Neutrophil (primary cell): ENCODE results near the gene ALOX5AP.
"Not testable (repeated sequence)": the region's sequence is repeated elsewhere in the genome, so short reads cannot be mapped to it uniquely, and the experiment has no call there.

ENCODE experiments used
- H3K27ac ChIP-seq: fragments of 200-600 bp; sonication (generic); 2 replicates; pipeline ENCODE4 v1.5.1; 2016; ENCODE audit warnings: mild to moderate bottlenecking, moderate library complexity
- H3K27me3 ChIP-seq: fragments of 200-600 bp; sonication (generic); 2 replicates; pipeline ENCODE4 v1.6.0; 2016; ENCODE audit warnings: mild to moderate bottlenecking
- H3K36me3 ChIP-seq: fragments of 200-600 bp; sonication (generic); 2 replicates; pipeline ENCODE4 v1.5.1; 2017
- H3K4me1 ChIP-seq, 2 experiments: fragments of 200-600 bp in 1 of 2; sonication (generic) in 1 of 2; 1 replicate in 1 of 2; 2 replicates in 1 of 2; pipeline versions ENCODE4 v1.5.1 to v1.6.1; 2013 to 2016; ENCODE audit warnings: low read depth in 1 of 2, low read length in 1 of 2, mild to moderate bottlenecking in 1 of 2, moderate library complexity in 1 of 2; ENCODE audit not compliant: control insufficient read depth in 1 of 2, insufficient read depth in 1 of 2
- H3K4me3 ChIP-seq, 2 experiments: fragments of 200-600 bp in 1 of 2; sonication (generic) in 1 of 2; 1 replicate in 1 of 2; 2 replicates in 1 of 2; pipeline ENCODE4 v1.5.1; 2013 to 2016; ENCODE audit warnings: low read depth in 1 of 2, low read length in 1 of 2, mild to moderate bottlenecking in 1 of 2, moderate library complexity in 1 of 2
- H3K9me3 ChIP-seq: fragments of 200-600 bp; sonication (generic); 2 replicates; pipeline ENCODE4 v1.5.1; 2016
- TF ChIP-seq, protein P1 (sequence below): fragments of 200-600 bp; sonication (generic); IDR thresholded peaks from 2 replicates; pipeline ENCODE4 v1.5.1; 2016; ENCODE audit warnings: antibody characterized with exemption

Gene ALOX5AP

DNA sequence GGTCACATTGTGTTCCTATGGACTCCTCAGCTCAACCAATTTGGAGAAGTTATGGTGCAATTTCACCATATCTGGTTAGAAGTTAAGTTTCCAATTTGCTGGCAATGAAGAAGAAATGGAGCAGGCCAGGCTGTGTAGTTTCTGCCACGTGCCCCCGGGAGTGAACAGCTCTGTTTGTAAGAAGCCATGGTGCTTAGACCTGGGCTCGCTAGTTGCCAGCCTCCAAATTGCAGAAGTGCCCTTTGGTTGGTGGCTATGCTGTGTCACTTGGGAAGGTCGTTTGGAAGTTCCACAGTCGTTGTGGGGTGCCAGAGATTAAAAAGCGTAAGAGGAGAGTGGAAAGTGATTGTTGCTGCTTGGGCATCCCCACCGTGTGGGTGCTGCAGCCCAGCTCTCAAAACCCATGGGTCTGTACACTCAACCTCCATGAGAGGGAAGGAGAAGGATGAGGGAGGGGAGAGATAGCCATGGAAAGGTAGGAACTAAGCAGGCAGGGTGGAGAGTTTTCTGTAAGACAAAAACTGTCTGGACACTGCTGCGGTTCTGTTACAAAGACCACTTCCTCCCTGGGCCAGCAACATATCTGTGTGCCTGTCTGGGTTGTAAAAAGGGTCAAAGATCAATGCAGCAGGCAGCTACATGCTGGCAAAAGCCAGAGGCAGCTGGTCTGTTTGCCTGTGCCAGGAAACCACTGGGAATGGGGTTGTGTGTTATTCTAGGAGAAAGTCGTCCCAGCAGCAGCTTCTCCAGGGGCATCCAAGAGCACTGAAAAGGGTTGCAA lies 10.8 kb downstream of the ALOX5AP start:
- Histone ChIP-seq H3K4me1 (peaks cover 95 to 100% of the 10 kb centered on the region in 2 experiments), H3K27me3 (no peaks in the 10 kb centered on the region), H3K9me3 (no peaks in the 10 kb centered on the region), H3K27ac (peak overlapping the region; percentile 94), H3K4me3 (peak overlapping the region; percentile 2 to 44), H3K36me3 (peaks cover 86% of the 10 kb centered on the region)
- TF ChIP-seq, protein P1, sequence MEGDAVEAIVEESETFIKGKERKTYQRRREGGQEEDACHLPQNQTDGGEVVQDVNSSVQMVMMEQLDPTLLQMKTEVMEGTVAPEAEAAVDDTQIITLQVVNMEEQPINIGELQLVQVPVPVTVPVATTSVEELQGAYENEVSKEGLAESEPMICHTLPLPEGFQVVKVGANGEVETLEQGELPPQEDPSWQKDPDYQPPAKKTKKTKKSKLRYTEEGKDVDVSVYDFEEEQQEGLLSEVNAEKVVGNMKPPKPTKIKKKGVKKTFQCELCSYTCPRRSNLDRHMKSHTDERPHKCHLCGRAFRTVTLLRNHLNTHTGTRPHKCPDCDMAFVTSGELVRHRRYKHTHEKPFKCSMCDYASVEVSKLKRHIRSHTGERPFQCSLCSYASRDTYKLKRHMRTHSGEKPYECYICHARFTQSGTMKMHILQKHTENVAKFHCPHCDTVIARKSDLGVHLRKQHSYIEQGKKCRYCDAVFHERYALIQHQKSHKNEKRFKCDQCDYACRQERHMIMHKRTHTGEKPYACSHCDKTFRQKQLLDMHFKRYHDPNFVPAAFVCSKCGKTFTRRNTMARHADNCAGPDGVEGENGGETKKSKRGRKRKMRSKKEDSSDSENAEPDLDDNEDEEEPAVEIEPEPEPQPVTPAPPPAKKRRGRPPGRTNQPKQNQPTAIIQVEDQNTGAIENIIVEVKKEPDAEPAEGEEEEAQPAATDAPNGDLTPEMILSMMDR = no peak

DNA sequence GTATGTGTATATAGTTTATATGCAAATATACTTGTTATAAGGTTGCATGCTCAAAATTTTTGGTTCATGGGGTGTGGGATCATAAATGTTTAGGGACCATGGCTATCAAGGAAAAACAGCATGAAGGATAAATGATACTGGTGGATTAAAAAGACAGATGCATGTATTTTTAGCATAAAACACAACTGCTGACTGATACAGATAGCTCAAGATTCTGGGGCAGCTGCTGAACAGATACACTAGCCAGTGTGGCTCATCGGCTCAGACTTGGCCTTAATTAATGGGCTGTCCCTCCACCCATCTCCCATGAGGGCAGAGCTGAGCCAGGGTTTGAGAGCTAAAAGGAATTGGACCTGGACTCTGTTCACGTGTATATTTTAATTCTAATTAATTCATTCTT lies 11.4 kb downstream of the ALOX5AP start:
- no peaks in the 10 kb centered on the region for H3K27me3 ChIP-seq
- peak overlapping the region; percentile 2 to 44 for H3K4me3 ChIP-seq
- H3K36me3 ChIP-seq = peaks cover 92% of the 10 kb centered on the region
- H3K27ac ChIP-seq = peak overlapping the region; percentile 94
- TF ChIP-seq, protein P1 = no peak
- peaks cover 88 to 95% of the 10 kb centered on the region in 2 experiments for H3K4me1 ChIP-seq
- no peaks in the 10 kb centered on the region for H3K9me3 ChIP-seq

DNA sequence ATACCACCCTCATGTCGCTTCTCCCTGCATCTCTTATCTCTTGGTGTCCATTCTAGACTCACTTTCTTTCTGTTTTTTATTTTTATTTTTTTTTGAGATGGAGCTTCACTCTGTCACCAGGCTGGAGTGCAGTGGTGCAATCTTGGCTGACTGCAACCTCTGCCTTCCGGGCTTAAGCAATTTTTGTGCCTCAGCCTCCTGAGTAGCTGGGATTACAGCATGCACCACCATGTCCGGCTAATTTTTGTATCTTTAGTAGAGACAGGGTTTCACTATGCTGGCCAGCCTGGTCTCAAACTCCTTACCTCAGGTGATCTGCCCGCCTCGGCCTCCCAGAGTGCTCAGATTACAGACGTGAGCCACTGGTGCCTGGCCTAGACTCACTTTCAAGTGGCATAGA lies 12.5 kb downstream of the ALOX5AP start:
- not testable (repeated sequence) for H3K27me3 ChIP-seq
- Histone ChIP-seq H3K4me1 (peaks cover 82 to 94% of the 10 kb centered on the region in 2 experiments), H3K36me3 (peaks cover 95% of the 10 kb centered on the region)

DNA sequence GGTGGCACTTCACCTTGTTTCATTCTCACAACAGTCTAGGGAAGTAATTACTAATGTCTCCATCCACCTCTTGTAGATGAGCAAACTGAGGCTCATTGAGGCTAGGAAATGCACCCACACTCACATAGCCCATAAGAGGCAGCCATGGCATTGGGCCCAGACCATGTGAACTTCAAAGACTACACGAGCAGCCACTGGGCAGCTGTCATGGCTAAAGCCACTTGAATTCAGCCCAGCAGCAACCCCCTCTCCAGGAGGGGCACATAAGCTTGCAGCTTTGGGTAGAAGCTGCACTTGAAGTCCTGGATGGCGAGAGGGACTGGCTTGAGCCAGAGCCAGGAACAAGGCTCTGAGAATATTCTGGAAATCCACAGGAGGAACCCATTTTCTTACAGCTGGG lies 13.4 kb downstream of the ALOX5AP start:
- peak overlapping the region in 1 of 2 experiments; percentile 33 for H3K4me3 ChIP-seq
- TF ChIP-seq, protein P1 = no peak
- H3K36me3 ChIP-seq = peaks cover 98% of the 10 kb centered on the region
- H3K27ac ChIP-seq = peak overlapping the region; percentile 94
- no peaks in the 10 kb centered on the region for H3K9me3 ChIP-seq
- H3K4me1 ChIP-seq = peaks cover 78 to 93% of the 10 kb centered on the region in 2 experiments
- no peaks in the 10 kb centered on the region for H3K27me3 ChIP-seq

More for the DNA sequence above, 12.5 kb downstream of the ALOX5AP start:
- Histone ChIP-seq H3K4me3 (peak overlapping the region; percentile 18 to 33), H3K27ac (peak overlapping the region; percentile 94)
- H3K9me3 ChIP-seq = not testable (repeated sequence)

DNA sequence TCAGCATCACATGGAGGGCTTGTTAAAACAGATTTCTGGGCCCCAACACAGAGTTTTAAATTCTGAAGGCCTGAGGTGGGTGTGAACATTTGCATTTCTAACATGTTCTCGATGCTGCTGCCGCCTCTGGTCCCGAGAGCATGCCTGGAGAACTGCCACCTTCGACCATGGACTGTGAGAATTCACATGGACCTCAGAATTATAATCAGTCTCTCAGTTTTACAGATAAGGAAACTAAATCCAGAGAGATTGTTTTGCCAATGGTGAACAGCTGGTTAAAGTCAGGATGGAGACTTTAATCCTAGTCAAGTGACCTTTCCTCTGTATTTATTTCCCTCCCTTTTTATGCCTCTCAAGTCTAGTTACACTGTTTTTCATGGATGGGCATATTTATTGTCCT lies 14.7 kb downstream of the ALOX5AP start:
- Histone ChIP-seq H3K4me3 (no peak overlapping the region), H3K4me1 (peaks cover 65 to 88% of the 10 kb centered on the region in 2 experiments), H3K9me3 (no peaks in the 10 kb centered on the region), H3K27ac (peak overlapping the region; percentile 94), H3K36me3 (peaks cover 98% of the 10 kb centered on the region), H3K27me3 (no peaks in the 10 kb centered on the region)
- TF ChIP-seq, protein P1 = no peak

DNA sequence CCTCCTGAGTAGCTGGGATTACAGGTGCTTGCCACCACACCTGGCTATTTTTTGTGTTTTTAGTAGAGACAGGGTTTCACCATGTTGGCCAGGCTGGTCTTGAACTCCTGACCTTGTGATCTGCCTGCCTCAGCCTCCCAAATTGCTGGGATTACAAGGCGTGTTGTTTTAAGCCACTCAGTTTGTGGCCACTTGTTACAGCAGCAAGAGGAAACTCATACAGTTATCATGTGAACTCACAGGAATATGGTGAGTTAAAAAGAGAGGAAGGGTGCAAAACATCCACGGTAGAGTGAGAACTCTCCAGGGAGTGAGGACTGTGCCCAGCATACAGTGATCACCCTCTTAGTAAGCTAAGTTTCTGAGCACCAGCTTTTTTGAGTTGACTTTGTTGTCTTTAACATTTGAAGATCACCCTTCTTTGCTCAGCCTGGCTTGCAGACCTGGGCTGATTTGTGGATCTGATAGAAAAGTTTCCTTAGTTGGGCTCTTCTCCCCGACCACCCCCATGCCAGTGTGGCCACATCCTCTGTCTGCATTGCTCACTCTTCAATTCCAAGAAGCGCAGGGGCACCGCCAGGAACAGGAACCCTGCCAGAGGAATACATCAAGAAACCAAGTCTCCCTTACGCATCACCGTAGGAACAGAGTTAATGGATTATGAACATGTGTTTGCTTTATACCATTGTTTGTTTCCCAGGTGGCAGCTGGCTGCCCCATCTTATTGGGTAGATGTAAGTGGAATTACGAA lies 16.0 kb downstream of the ALOX5AP start:
- Histone ChIP-seq H3K36me3 (peaks cover 98% of the 10 kb centered on the region), H3K4me1 (peaks cover 52 to 74% of the 10 kb centered on the region in 2 experiments), H3K9me3 (no peaks in the 10 kb centered on the region), H3K4me3 (no peak overlapping the region), H3K27ac (peak overlapping the region; percentile 94), H3K27me3 (no peaks in the 10 kb centered on the region)
- TF ChIP-seq, protein P1 = no peak
